Activated CD8-positive, alpha-beta memory T cell treated with anti-CD3 and anti-CD28 coated beads for 24 hours (primary cell): ENCODE measurements around the gene CHRM1.

Experiments
- DNase-seq: peaks from one replicate; pipeline ENCODE4 v3.0.0-alpha.2; 2020

CHRM1 gene

DNA sequence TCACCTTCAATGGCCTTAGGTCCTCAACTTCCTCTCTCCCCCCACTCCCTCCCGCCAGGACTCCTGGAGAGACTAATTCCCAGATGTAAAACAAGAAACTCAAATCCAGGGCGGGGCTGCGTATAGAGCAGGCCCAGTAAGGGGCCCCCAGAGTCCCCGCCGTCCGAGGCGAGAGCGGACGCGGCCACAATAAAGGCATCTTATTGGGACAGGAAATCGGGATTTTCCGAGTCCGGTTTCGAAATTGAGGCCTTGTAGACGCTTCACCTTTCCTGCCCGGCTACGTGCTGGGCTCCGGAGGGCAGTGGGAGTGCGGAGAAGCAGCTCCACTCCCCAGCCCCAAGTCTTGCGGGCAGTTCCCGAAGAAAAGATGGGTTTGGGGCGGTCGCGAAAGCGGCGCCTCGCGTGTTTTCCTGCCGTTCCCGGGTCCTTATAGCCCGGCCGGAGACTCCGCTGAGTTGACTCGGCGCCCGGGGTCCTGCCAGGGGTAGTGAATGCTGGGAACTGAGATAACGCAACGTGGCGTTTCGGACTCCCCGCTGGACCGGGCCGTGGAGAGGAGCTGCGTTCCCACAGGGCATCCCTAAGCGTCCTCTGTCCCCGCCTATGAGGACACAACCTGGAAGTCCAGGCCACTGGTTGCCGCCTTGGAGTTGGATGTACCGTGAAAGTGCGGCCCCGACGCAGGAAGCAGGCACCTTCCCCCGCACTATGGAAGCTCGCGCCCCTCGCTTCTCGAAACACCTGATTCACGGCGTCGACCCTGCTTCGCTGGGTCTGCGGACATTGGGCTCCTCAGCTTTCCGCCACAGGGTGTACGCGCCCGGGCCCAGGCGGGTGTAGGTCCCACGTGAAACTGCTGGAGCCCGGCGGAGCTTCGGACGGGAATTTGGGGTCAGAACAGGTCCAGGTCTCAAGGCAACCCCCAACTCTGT lies 4.8 kb upstream of the CHRM1 start:
- DNase-seq: no peak

DNA sequence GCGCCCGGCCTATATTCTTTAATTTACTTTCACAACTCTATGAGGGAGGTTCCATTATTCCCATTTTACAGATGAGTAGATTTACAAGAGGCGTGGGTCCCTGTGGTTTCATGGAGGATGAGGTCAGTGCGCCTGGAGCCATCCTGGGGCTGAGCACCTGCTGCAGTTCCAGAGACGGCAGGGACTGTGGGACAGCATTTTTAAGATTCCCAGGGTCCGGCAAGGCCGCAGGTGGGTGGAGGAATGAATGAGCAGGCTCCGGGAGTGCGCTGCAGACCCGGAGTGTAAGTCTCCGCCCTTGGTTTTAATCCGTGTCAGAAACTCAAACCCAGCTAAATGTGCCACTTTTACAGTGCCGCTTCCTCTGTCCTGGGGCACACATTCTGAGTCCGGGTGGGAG lies 4.1 kb upstream of the CHRM1 start:
- DNase-seq: no peak

DNA sequence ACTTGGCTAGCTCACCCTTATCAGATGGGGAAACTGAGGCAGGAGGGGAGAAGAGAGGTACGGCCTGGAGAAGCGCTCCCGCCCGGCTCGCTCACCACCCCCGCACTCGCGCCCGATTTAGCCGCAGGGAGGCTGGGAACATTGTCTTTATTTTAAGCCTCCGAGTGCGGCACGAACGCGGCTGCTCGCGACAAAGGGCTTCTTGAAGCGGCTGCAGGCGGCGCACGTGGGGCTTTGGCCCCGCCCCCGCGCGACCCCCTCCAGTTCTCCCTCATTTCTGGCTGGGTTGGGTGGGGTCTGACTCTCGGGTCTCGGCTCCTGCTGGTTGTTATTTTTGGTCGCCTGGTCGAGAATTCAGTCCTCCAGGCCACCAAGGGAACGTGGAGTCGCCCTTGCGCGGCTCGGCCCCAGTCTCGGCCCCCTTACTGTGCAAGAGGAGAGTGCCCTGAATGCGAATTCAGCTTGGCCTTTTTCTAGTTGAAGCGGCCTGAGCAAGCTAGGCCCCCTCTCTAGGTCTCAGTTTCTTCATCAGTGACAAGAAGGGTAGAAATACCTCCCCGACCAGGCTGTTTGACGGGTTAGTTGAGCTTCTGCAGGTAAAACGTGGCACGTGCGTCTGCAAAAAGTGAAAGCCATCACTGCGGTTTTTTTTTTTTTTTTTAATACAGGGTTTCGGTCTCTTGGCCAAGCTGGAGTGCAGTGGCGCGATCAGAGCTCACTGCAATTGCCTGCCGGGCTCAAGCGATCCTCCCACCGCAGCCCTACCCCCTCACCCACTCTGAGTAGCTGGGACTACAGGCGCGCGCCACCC lies 2.6 kb upstream of the CHRM1 start:
- DNase-seq: peak; percentile 70

DNA sequence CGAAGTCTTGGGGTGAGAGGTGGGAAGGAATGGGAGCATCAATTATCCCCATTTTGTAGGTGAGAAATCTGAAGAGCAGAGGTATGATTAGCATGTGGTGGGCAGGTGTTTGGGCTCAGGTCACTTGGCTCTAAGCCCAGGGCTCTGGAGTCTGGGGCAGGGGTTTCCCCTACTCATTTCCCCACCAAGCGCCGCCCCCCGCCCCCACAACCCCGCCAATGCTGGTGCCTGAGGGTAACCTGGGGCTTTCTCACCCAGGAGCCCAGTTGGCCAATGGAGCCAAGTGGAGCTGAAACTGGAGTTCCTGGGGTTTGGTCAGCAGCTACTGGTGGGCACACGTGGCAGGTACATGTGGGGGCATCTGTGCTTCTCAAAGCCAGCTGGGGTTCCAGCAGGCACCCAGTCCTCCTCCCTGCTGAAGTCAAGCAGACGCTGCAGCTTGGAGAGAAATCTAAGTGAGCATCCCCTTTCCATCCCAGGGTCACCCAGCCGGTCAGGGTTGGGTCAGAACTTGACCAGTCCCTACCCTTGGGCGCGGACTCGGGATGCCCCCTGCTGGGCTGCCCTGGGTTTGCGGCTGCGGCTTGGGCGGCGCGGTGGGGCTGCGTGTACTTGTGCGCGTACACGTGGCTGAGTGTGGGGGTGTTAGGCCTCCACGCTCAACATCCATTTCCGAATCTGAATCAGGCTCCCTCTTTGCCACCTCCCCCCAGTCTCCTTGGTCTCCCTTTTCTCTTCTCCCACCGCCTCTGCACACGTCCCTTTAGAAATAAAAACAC lies 1.7 kb upstream of the CHRM1 start:
- DNase-seq: peak; percentile 74

DNA sequence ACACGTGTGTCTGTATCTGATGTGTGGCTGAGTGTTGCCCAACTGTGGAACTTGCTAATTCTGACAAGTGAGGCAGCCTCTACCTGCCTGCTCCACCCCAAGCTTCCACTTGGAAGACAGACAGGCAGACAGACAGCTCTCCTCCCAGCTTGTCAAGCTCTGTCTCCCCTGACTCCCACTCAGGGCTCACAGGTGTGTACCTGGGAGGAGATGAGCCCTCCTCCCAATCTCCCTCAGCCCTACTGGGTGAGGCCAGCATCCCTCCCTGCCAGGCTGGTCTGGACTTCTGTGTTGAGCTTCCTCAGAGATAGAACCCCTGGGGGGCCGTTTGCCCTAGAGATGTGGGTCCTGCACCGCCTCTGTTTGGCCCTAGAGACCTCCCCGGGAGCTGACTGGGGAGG lies 1.0 kb upstream of the CHRM1 start:
- DNase-seq: no peak

DNA sequence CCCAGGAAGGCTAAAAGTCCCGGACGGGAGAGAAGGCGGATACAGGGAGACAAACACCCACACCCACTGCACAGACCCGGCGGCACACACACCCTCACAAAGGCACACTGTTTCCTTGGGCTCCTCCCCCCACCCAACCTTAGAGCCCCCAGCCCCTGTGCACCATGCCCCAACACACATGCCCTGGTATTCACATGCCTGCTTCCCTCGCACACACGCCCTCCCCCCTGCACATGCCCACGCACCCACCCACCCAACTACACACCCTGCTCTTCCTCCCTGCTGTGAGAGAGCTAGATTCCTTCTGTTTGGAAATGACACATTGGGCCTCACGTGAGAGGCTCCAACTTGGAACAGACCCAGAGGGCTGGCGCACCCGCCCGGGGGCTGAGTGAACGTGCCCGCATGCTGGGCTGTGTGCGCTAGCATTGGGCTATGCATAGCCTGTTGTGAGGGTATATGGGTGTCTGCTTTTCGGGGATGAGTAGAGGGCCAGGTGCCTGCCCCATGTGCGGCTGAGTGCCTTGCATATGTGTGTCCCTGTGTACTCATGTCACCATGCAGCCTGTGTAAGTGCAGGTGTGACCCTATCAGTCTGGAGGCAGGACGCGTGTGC lies 518 bp upstream of the CHRM1 start:
- DNase-seq: no peak

DNA sequence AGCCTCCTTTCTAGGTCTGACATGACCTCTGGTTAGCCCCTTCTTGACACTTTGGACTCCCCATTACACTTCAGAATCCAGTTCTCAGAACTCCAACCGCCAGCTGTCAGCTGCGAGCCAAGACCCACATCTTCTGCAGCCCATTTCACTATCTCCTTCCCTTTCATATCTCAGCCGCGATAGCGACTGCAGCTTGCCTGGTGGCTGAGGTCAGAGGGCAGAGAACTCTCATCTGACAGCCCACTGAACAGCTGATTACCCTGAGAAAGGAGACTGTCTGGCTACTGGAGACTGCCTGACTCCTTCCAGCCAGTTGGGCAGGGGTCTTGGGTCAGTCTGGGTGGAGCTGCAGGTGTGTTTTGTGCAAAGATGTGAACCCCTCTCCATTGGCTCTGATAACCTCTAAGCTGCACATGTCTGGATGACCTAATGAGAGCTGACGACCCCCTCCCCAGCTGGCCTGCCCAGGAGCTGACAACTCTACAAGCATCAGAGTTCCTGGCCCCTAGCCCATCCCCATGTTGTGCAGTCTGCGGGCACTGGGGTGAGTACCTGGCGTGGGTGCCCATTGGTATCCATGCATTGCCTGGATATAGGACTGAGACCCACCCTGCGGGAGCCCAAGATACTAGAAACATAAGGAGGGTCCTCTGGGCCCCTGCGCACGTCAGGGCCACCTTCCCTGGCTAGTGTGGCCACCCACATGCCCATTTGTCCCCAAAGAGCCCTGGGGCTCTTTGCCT lies 1.1 kb downstream of the CHRM1 start:
- no peak for DNase-seq

DNA sequence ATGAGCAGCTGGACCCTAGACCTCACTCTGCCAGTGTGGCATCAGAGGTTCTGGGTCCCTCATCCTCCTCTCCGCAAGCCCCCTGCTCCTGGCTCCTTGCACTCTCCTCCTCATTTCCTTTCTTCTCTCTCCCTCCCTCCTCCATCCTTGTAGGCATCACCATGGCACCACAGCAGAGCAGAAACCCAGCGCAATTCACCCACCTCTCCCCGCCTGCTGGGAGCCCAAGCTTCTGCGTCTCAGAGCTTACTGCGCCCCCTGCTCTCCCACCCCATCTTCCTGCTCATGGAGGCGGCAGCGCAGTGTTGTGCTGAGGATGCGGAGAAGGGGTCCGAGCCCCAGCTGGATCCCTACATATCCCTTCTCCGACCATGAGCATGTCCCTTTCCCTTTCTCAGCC lies 1.7 kb downstream of the CHRM1 start:
- no peak for DNase-seq

DNA sequence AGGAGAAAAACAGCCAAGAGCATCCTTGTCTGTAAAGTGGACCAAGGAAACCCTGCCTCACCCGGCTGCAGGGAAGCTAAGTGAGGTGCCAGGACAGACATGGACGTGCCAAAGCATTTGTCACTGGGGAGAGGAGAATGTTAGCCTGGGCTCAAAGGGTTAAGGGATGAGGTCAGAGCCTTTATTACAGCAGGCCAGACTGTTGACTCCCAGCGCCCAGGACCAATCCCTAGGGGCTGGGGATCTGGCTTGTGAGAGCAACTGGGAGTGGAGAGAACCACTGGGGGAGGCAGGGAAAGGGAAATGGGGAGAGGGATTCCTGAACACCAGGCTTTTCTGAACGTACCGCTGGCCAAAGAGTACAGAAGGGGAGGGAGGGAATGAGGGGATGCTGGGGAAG lies 2.6 kb downstream of the CHRM1 start:
- DNase-seq: no peak

DNA sequence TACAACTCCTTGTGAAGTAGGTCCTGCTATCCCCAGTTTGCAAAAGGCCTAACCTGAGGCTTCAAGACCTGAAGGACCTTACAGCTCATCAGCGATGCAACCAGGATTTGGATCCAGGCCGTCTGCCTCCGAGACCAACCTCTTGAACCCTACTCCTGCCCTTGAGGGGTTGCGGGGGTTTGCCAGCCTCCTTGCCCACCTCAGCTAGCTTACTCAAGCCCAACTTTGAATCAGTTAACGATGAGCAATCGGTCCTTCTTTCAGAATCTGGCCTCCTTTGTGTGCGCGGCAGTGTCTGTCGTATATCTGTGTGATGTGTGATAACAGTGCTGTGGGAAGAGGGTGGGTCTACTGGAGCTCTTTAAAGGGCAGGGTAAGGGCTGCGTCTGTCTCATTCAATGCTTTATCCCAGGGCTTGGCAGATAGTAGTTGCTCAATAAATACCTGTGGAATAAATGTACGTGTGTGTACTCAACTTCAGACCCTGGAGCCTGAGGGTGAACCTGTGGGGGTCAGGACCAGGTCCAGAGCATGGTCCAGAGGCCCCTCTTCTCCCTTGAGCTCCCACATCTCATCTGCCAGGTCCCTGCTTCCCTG lies 3.2 kb downstream of the CHRM1 start:
- no peak for DNase-seq

DNA sequence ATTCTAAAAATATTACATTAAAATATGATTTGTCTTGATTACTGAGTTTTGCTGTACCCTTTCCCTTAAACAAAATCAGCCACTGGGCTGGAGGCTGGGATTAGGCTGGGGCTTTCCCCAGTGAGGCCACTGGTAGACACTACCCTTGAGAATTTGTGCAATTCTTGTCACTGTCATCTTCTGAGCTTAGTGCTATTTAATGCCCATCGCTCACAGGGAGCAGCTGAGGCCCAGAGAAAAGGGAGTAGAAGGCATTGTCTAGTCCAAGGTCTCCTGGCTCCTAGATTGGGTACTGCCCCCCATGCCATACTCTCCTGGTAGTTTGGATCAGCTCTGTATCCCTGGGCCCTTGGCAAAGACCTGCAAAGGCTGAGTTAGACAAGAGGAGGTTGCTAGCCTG lies 6.7 kb downstream of the CHRM1 start:
- DNase-seq: no peak

DNA sequence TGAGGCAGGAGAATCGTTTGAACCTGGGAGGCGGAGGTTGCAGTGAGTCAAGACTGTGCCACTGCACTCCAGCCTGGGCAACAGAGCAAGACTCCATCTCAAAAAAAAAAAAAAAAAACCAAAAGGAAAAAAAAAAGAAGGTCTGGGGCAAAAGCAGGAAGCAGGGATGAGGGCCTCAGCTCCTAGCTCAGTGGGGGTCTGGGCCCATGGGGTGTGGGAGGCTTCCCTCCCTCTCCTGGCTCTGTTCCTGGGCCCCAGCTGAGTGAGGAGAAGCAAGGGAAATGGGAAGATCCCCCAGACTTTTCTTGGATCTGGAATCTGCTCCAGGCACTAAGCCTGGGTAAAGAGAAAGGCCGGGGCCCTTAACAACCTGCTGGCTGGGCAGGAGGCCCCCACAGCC lies 8.9 kb downstream of the CHRM1 start:
- no peak for DNase-seq

DNA sequence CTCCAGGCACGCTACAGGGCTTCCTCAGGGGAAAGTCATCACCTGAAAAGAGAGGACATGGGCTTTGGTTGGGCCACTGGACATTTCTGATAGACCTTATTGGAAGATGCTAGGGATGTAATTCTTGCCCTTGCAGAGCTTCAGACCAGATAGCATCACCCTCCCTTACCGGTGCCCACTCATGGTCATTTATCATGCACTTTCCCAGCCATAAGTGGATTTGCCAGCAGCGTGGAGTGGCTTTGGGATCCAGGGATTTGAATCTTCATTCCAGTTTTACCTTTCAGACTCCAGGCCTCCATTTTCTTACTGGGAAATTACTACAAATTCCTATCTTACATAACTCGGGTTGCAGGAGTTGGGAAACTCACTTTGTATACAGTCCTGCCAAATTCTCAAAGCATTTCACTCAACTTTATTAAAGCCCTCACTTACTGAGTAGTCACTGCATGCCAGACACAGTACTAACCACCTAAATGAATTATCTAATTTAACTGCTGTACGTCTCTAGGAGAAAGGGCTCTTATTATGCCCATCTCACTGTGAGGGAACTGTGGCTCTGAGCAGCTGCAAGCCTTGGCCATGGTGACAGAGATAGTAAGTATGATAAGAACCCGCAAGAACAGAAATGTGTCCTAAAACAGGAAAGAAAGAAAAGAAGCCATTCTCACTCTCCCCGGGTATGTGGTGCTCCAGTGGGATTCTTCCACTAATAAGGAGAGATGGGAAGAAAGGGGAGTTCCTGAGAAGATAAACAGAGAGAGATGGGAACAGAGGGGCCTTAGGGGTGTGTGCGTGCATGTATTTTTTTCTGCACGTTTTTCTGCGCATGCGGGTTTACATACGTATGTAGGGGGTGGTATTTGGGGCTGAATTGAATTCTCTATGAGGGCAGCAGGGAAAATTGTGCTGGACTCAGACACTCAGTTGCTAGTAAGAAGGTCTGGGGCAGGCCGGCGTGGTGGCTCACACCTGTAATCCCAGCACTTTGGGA lies 9.7 kb downstream of the CHRM1 start:
- no peak for DNase-seq

DNA sequence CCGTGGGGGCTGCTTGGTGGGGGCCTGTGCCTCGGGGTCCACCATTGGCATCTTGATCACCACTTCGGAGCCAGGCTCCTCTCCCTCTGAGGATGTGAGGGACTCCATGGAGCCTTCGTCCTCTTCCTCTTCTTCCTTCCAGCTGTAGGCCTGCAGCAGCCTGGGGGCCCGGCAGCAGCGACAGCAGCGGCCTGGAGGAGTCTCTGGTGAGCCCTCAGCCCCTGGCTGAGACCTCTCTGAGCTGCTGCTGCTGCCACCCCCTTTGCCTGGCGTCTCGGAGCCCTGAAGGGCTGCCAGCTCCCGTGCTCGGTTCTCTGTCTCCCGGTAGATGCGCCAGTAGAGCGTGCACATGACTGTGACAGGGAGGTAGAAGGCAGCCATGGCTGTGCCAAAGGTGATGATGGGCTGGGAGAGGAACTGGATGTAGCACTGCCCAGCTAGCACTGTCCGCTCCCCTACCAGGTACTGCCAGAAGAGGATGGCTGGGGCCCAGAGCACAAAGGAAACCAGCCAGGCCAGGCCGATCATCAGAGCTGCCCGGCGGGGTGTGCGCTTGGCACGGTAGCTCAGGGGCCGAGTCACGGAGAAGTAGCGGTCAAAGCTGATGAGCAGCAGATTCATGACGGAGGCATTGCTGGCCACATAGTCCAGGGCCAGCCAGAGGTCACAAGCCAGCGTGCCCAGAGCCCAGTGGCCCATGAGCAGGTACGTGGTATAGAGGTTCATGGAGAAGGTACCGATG lies 10.9 kb downstream of the CHRM1 start:
- DNase-seq: no peak

DNA sequence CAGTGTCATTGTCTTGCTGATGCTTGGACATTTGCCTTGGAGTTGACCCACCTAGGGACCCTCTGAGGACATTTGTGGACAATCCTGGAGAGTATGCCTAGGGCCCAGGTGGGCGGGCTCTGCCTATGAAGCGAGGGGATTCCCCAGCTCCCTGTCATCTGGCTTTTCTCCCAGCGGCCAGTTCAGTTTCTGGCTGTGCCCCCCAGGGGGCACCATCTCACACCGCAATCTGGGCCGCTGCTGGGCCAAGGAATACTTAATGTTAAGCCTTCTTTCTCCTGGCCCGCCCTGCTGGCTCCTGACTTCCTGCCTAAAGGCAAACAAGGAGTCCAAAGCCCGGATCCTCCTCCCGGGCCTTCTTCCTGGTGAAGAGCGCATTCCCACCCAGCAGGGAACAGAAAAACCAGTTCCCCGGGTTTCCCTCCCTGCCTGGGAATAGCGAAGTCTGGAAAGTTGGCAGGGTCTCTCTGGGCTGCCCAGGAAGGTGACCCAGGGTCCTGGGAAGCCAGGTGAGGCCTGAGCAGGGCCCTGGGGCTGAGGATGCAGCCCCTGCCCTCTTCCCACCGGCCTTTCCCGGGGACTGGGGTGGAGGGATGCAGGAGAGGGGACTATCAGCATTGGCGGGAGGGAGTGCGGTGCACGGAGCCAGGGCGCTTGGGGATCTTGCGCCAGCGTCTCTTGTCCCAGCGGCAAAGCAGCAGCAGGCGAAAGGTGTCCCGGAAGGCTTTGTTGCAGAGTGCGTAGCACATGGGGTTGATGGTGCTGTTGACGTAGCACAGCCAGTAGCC lies 11.9 kb downstream of the CHRM1 start:
- no peak for DNase-seq

DNA sequence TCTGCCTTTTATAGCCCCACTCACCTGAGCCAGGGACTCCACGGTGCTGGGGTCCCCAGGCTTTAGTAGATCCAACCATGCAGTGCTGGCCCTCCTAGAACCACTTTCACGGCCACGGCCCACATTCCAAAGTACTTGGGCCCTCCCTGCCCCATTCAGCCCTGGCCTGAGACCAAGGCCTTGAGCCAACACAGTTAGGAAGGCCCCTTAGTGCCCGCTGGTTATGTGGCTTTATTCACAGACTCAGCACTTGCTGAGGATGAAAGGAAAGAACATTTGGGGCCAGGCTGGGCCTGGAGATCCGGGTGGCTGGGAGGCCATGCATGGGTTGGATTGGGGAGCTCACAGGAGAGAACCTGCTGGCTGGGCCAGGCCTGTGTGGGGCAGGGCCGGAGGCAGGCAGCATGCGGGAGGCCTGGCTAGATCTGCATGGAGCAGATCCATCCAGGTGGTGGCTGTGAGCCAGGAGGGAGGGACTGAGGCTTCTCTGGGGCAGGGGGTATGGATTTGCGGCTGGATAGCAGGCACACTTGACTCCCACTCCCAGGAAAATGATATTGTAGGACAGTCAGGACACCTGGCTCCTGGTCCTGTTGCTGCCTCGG lies 12.6 kb downstream of the CHRM1 start:
- DNase-seq: no peak

DNA sequence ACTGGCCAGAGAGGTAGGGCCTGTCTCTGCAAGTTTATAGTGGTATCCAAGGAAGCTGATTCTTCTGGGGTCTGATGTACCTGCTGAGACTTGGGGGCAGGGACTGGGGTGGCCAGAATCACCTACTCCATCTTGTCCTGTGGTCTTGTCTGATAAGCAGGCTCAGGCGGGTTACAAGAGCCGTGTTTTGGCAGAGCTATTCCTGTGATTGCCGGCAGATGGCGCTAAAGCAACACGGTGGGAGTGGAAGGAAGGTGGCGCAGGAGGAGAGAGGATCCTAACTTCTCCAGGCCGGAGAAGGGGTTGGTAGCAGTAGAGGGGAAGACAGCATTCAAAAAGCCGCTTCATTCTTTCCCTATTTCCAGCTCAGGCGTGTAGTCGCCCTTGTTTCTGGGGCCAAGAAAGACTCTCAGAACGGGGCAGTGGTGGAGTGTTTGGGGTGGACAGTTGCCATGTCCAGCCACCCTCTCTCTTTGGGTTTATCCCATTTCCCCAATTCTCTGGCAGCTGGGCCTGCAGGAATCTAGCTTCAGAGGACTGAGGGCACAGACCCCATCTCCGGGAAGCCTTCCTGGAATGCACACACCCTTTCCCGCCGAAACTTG lies 15.1 kb downstream of the CHRM1 start:
- peak; percentile 93 for DNase-seq

DNA sequence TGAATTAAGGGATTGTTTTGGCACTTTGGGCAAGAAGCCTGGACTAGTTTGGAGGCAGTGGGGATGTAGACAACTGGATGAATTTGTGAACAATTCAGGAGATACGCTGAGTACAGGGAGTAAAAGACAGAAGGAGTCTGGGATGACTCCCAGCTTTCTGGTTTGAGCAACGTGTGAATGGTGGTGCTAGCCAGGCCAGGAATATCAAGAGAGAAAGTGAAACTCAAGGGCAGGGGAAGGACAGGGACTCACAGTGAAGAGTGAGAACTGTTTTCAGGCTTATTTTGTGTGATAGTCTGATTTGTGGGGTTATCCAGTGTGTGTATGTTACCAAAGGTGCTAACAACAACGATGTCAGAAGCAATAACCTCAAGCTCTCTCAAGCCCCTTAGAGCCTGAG lies 15.9 kb downstream of the CHRM1 start:
- DNase-seq: no peak
